ENCODE data around the gene APOA1.

GRCh38 chr11:116833491-116833815 lies 4.0 kb downstream of the APOA1 start:
- TF ChIP-seq POLR2A (IDR thresholded peaks at IDR 0.05) (no peak), CTCF (IDR thresholded peaks at IDR 0.05) (no peak)

Measured in testis (tissue), 2 donors.